HG02678 (cell line): ENCODE results near the gene WHRN.

Experiments
- ATAC-seq: cut with Tn5 transposase; IDR thresholded peaks from one replicate; pipeline ENCODE4 v1.9.1; 2021; ENCODE audit warnings: mild to moderate bottlenecking, moderate library complexity; ENCODE audit not compliant: unreplicated experiment

The WHRN gene

DNA sequence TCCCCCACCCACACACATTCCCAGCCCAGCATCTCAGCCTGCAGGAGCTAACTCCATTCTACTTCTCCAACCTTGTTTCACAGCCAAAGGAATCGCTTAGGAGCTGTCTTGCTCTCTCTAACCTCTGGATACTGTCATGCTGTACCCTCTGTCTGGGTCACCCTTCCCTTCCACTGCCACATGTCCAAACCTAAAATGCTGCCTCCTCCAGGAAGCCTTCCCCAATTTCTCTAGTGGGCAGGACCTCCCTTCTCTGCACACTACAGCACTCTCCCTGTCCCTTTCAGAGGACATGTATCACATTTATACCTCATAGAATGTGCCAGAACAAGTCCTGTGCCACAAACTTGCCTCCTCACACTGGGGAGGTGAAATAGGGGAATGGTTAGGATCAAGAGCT is 30.8 kb downstream of the WHRN start:
- ATAC-seq: no peak

DNA sequence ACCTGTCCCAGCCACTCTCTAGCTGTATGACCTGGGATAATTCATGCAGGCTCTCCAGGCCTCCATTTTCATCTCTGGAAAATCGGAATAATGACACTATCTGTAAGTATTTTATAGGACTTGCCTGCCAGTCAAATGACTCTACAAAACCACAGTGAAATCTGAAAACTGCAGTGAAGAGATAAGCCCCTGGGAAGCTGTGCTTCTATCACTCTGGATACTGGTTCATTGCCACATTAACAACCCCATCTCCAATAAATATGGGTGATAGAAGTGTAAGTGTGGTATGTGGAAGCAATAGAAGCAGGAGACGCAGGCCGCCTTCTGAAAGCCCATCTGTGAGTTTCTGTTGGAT is 31.8 kb downstream of the WHRN start:
- no peak for ATAC-seq

DNA sequence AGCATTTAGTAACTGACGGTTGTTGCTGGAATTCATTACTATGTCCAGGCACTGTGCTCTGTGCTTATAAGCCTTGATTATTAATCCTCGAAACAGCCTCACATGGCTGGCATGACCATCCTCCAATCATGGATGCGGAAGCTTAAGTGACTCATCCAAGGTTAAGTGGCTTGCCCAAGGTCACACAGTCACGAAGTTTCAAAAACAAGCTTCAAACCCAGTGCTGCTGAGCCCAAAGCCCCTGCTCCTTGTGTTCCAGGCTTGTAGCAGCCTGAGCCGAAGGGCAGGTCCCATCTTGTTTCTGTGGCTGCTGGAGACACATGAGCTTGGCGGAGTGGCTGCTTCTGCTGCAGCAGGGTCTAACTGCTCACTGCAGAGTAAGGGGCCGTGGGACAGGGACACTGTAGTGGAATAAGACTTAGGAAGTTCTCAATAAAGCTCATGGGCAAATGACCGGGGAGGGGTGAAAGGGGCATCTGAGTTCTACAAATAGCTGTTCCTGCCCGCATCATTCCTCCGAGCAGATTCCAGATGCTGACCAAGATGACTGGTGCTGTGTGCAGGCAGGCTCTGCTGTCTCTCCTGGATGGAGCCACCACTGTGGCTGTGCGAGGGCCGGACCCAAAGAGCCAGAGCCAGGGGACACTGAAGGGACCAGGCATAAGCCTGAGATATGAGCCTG is 32.4 kb downstream of the WHRN start:
- no peak for ATAC-seq

- ATAC-seq: no peak
These were observed 34.1 kb downstream of the WHRN start for GRCh38 chr9:114471157-114471556.

DNA sequence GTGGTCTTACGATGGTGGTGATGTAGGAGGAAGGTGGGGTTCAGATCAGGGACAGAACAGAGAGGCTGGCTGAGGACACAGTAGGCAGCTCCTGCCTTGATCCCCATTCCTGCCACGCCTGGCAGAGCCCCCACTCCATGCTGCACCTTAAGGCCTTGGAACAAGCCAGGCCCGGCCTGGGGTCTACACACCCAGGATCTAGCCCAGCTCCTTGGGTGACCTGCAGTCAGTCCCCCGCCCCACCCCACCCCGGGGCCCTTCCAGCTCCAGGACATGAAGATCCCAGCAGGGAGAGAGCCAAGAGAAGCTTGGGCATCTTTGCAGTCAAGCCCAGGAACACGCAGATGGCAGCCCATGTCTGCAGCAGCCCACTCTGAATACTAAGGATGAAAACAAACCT is 34.7 kb downstream of the WHRN start:
- ATAC-seq: no peak

- no peak for ATAC-seq
These were observed 35.2 kb downstream of the WHRN start for GRCh38 chr9:114470121-114470520.

DNA sequence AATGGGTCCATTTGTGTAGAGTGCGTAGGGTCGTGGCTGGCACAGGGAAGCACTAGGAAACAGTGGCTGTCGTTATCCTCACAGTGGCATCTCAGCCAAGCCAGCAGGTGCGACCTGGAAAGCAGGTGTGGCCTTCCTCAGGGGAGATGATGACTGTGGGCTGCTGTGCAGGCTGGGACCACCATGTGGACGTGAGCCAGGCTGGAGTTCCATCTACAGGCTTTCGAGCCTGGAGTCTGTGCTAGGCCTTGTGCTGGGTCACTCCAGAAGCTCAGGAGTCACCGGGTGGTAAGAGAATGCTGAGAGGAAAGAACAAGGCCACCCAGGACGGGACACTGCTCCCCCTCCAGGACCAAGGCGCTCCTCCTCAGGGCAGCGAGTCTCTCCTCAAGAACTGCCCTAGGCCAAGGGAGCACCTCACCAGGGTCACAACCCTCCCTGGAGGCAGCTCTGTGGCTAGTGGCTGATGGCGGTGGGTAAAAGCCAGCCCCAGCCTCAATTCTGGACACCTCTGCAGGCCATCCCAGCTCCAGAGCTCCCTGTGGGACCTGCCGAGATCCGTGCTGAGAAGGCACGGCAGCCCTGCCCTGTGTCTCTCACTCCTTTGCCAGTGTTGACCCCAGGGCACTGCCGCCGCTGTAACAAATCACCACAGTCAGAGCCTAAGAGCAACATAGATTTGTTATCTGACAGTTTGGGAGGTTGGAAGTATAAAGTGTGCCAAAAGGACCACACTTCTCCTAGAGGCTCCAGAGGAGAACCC is 36.0 kb downstream of the WHRN start:
- no peak for ATAC-seq

- no peak for ATAC-seq
These were observed 37.4 kb downstream of the WHRN start for GRCh38 chr9:114467910-114468309.

DNA sequence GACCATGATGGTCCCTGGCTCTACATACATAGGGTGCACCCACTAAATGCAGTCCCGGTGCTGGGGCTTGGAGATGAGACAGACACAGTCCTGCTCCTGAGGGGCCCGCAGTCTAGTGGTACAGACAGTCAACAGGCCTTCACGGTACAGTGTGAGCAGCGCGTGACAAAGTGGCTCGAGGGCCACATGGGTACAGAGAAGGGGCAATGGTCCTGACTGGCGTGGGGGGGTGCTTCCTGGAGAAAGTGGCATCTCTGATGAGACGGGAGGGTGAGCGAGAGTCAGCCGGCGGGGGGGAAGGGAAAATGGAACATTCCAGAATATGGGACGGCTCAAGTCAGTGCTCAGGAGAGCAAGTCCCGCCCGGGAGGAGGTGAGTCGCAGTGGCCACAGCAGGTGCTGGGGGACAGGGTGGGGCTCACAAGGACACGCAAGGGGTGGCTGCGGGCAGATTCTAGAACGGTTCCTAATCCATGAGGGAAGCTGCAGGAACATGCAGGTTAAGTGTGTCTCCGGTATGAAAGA is 38.0 kb downstream of the WHRN start:
- ATAC-seq: no peak

- no peak for ATAC-seq
These were observed 39.1 kb downstream of the WHRN start for GRCh38 chr9:114465906-114466900.

DNA sequence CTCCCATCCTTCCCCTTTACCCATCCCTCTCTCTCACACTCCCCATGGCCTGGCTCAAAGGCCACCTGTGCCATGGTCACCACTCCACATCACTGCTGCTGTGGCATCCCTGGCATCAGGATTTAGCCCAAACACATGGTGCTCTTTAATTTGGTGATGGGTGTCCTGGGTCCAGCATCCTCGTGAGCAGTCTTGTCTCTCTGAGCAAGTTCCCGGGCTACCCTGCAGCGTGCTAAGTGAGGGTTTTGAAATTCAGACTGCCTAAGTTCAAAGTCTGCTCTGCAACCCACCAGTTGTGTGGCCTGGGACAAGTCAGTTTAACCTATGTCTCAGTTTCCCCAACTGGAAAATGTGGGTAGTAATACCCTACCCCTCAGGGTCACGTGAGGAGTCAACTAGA is 39.9 kb downstream of the WHRN start:
- no peak for ATAC-seq

- no peak for ATAC-seq
These were observed 40.8 kb downstream of the WHRN start for GRCh38 chr9:114464281-114465051.

DNA sequence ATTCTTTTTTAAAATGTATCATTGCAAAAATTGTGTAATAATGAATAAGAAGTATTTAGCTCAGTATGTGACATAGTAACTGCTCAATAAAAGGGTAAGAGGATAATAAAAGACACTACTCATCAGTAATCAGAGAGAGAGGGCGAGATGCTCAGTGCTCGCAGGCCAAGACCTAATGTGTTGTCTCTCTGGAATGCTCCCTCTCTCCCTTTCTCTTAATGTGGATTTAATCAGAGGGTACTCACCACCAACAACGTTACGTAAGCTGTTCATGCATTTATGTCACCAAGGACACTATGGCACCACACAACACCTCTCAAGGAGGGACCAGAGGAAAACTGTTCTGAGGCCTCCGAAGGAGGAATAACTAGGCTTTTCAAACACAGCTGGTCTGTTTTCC is 42.5 kb downstream of the WHRN start:
- no peak for ATAC-seq

DNA sequence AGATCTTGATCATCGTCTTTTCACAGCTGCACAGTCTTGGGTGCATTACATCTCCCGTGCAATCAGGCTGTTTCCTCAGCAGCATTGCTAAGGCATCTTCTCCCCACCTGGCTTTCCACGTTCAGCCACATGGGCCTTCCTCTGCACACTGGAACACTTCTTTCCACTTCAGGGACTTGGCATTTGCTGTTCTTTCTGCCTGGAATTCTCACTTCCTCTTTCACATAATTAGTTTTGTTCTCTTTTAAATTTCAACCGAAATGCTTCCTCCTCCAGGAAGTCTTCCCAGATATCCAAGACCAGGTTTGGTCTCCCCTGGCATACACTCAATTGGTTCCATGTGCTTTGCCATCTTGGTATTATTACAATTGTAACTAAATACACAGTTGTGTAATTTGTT is 43.8 kb downstream of the WHRN start:
- ATAC-seq: no peak

- ATAC-seq: no peak
These were observed 44.6 kb downstream of the WHRN start for GRCh38 chr9:114460513-114461199.

GRCh38 chr9:114459464-114459863 is 45.8 kb downstream of the WHRN start:
- ATAC-seq: no peak

DNA sequence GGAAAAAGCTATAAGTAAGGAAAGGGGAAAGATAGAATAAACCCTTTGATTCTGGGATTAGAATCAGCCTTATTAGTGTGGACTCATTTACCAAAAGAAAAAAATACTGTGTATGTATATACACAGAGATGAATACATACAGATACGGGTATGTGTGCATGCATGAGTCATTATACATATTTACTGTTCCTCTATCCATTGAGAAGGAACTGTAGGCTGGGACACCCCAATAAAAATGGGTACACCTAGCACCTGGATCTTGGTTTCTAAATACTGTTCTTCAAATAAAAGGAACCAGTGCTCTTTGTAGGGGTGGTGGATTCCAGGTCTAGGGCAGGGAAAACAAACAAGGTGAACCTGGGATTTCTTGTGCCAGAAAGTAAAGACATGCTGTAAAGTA is 48.3 kb downstream of the WHRN start:
- ATAC-seq: no peak

DNA sequence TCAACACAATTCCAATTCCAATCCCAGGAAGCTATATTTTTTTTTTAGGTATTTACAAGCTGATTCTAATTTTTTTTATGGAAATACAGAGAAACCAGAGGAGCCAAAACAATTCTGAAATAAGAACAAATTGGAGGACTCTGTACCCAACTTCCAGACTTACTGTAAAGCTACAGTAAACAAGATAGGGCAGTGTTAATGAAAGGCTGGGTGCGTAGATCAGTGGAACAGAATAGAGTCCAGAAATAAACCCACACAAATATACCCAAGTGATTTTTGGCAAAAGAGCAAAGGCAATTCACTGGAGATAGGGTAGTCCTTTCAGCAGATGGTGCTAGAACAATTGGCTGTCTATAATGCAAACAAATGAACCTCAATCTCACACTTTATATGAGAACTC is 50.6 kb downstream of the WHRN start:
- ATAC-seq: no peak

DNA sequence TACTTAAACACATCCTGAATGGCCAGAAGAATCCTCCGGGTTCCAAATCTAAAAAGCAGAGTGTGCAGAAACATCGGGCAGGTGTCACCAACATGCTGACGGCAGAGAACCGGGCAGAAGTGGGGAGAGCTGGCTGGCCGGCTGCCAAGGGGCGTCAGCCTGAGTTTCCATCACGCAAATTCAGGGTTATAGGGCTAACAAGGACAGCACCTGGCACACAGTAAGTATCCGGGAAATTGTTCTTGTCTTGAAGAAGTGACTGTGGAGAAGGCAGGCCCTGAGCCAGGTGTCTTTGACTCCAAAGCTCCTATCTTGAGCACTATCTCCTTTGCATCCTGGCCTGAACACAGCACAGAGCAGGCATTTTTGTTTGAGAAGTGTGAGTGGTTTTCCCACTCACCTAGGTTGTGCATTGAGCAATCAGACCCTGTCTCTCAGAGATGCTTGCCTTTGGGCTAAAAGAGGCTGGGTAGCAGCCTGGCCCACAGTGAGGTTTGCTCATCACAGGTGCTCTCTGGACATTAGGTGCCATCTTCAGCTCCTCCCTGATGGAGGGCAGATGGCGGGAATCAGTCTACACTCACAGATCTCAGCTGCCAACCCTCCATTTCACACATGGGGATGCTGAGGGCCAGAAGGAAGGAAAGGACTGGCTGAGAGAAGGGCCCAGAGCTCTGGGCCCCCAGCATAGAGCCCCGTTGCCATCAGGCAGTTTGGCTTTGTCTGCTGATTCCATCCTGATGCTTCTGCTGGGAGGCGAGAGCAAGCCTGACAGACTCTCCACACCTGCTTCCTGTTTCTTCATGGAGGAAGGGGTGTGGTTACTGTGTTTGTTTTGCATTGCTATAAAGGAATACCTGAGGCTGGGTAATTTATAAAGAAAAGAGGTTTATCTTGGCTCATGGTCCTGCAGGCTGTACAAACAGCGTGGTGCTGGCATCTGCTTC is 52.8 kb downstream of the WHRN start:
- ATAC-seq: no peak
